ENCODE measurements around the gene RBMS1. TPM values are rescaled to one million over a fixed set of nuclear protein-coding genes. Genes with fewer than 3 reads are reported as not detected.

The RBMS1 gene
- total RNA-seq, 1 experiment from 2014 or later = 77.5 TPM

GRCh38 chr2:160509016-160509415 is 15.4 kb upstream of the RBMS1 start:
- Mint-ChIP-seq H3K27me3 (ENCODE audit: low read depth) (no peaks in the 10 kb centered on the region), H3K36me3 (ENCODE audit: insufficient read depth in 1 of 3, low read depth in 3 of 3) (no peaks in the 10 kb centered on the region), H3K9me3 (no peaks in the 10 kb centered on the region), H3K4me3 (no peak overlapping the region), H3K27ac (no peak overlapping the region), H3K4me1 (peaks cover 0 to 3% of the 10 kb centered on the region in 2 experiments; a peak in 1 of 4 replicates)
- Histone ChIP-seq H2BK5ac (ENCODE audit: insufficient read length, low read length) (no peak overlapping the region), H3K23ac (ENCODE audit: insufficient read length, low read depth, low read length) (no peak overlapping the region), H3K14ac (ENCODE audit: insufficient read depth, low read length) (no peak overlapping the region), H2BK20ac (ENCODE audit: low read depth, low read length, poor library complexity, severe bottlenecking) (no peak overlapping the region), H3K4me1 (ENCODE audit: insufficient read depth, low read length) (no peaks in the 10 kb centered on the region), H3K23me2 (ENCODE audit: insufficient read length, low read depth, low read length, poor library complexity, severe bottlenecking) (no peaks in the 10 kb centered on the region), H2AFZ (ENCODE audit: low read length) (no peak overlapping the region), H3K18ac (ENCODE audit: insufficient read length, low read depth, low read length) (no peak overlapping the region), H3K4me2 (ENCODE audit: insufficient read depth, insufficient read length, low read length) (no peak overlapping the region), H4K8ac (replicated peaks; ENCODE audit: insufficient read length, low read depth, low read length) (no peak overlapping the region), H3K27ac (ENCODE audit: insufficient read length, low read depth, low read length) (no peak overlapping the region), H3T11ph (ENCODE audit: low read length) (no peak overlapping the region), H3K27me3 (ENCODE audit: insufficient read depth, low read length) (no peaks in the 10 kb centered on the region), H3K79me2 (ENCODE audit: insufficient read depth, low read length) (no peaks in the 10 kb centered on the region), H2BK12ac (ENCODE audit: insufficient read length, low read depth, low read length) (no peak overlapping the region), H3K79me1 (ENCODE audit: insufficient read depth, low read depth, low read length, poor library complexity, severe bottlenecking) (no peaks in the 10 kb centered on the region), H4K5ac (ENCODE audit: insufficient read length, low read depth, low read length) (no peak overlapping the region), H3K9me3 (ENCODE audit: control insufficient read depth, low read depth, low read length) (no peaks in the 10 kb centered on the region), H3K9ac (ENCODE audit: extremely low read depth, insufficient read length, low read length) (no peak overlapping the region), H3K4ac (ENCODE audit: low read depth, low read length) (no peak overlapping the region), H2BK120ac (ENCODE audit: low read depth, low read length, poor library complexity, severe bottlenecking) (no peak overlapping the region), H4K20me1 (ENCODE audit: control insufficient read depth, insufficient read depth, insufficient read length) (no peaks in the 10 kb centered on the region), H3K56ac (ENCODE audit: insufficient read length, low read depth, low read length) (no peak overlapping the region), H4K91ac (ENCODE audit: insufficient read length, low read depth, low read length) (no peak overlapping the region), H2AK5ac (ENCODE audit: insufficient read length, low read length) (no peak overlapping the region), H2BK15ac (ENCODE audit: low read depth, low read length) (no peak overlapping the region)
- no peak for TF ChIP-seq CTCF (conservative IDR thresholded peaks at IDR 0.05)
- no peak for DNase-seq
- no CpG with 5 or more reads among the region's 2 CpGs for WGBS (ENCODE audit: extremely low coverage, insufficient read length, low lambda C conversion rate)

All from H9 (cell line).